DOHH2 (cell line): ENCODE measurements around the gene PPEF2.

Experiments
- EZH2phosphoT487 ChIP-seq: fragments of 200-600 bp; sonication (generic); IDR thresholded peaks from 2 replicates; pipeline ENCODE4 v1.6.1; 2017; ENCODE audit warnings: borderline replicate concordance, mild to moderate bottlenecking, antibody characterized with exemption, low read length, moderate library complexity, mixed read lengths
- TF ChIP-seq, protein P1 (sequence below): fragments of 200-600 bp; sonication (generic); IDR thresholded peaks from one replicate; pipeline ENCODE4 v1.5.1; 2014; ENCODE audit warnings: antibody characterized with exemption, mild to moderate bottlenecking, low read depth, low read length; ENCODE audit not compliant: poor library complexity, severe bottlenecking

DNA sequence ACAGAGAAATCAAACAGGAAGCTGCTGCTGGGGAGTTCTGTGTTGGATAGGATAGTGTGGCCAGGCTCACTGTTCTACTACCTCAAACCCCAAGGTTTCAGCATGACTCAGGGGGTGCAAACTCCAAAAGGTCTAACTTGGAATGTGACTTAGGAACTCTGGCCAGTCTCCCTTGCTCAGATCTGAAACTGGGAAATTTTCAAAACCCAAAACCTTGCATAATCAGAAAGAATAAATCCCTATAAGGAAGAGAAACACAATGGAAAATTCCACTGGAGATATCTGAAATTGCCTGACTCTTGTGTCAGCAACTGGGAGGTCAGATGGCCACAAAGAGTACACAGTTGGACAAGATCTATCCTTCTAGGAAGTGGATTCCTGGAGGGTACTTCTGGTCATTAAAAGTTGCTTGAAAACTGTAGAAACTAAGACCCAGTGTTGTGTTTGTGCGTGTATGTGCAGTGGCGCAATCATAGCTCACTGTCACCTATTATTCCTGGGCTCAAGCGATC lies 58.0 kb downstream of the PPEF2 start:
- TF ChIP-seq, protein P1, sequence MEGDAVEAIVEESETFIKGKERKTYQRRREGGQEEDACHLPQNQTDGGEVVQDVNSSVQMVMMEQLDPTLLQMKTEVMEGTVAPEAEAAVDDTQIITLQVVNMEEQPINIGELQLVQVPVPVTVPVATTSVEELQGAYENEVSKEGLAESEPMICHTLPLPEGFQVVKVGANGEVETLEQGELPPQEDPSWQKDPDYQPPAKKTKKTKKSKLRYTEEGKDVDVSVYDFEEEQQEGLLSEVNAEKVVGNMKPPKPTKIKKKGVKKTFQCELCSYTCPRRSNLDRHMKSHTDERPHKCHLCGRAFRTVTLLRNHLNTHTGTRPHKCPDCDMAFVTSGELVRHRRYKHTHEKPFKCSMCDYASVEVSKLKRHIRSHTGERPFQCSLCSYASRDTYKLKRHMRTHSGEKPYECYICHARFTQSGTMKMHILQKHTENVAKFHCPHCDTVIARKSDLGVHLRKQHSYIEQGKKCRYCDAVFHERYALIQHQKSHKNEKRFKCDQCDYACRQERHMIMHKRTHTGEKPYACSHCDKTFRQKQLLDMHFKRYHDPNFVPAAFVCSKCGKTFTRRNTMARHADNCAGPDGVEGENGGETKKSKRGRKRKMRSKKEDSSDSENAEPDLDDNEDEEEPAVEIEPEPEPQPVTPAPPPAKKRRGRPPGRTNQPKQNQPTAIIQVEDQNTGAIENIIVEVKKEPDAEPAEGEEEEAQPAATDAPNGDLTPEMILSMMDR = no peak
- no peak for TF ChIP-seq EZH2phosphoT487
